ENCODE data around the gene THADA. TPM values are rescaled to one million over a fixed set of nuclear protein-coding genes. Genes with fewer than 3 reads are reported as not detected.
"Not testable (repeated sequence)": the region's sequence is repeated elsewhere in the genome, so short reads cannot be mapped to it uniquely, and the experiment has no call there.

THADA gene
- total RNA-seq, 3 donors from 2014 or later, result 50.3 to 60.4 (median 57.0) TPM

GRCh38 chr2:43453179-43454170, 142.4 kb downstream of the THADA start:
- peaks cover 2% of the 10 kb centered on the region for H3K4me1 Mint-ChIP-seq (ENCODE audit: low read depth)
- no peak for ATAC-seq
- H3K36me3 Mint-ChIP-seq (ENCODE audit: insufficient read depth), result peaks cover 38% of the 10 kb centered on the region
- H3K27me3 Mint-ChIP-seq (ENCODE audit: low read depth), result no peaks in the 10 kb centered on the region
- DNase-seq, result no peak
- H3K9me3 Mint-ChIP-seq, result peaks cover 3% of the 10 kb centered on the region
- H3K4me3 Mint-ChIP-seq, result no peak overlapping the region

- Mint-ChIP-seq H3K27me3 (ENCODE audit: low read depth) (no peaks in the 10 kb centered on the region), H3K4me3 (no peak overlapping the region), H3K4me1 (ENCODE audit: low read depth) (peaks cover 2% of the 10 kb centered on the region), H3K9me3 (peaks cover 3% of the 10 kb centered on the region), H3K36me3 (ENCODE audit: insufficient read depth) (peaks cover 37% of the 10 kb centered on the region)
- DNase-seq (no peak), ATAC-seq (no peak)
Measured at GRCh38 chr2:43452318-43452731, 143.5 kb downstream of the THADA start.

GRCh38 chr2:43450617-43451016, 145.2 kb downstream of the THADA start:
- H3K4me3 Mint-ChIP-seq, result no peak overlapping the region
- no peak for ATAC-seq
- DNase-seq, result no peak
- peaks cover 41% of the 10 kb centered on the region for H3K36me3 Mint-ChIP-seq (ENCODE audit: insufficient read depth)
- no peaks in the 10 kb centered on the region for H3K27me3 Mint-ChIP-seq (ENCODE audit: low read depth)
- peaks cover 2% of the 10 kb centered on the region for H3K4me1 Mint-ChIP-seq (ENCODE audit: low read depth)
- H3K9me3 Mint-ChIP-seq, result peaks cover 3% of the 10 kb centered on the region

- peaks cover 2% of the 10 kb centered on the region for H3K4me1 Mint-ChIP-seq (ENCODE audit: low read depth)
- H3K9me3 Mint-ChIP-seq, result peaks cover 3% of the 10 kb centered on the region
- no peak overlapping the region for H3K4me3 Mint-ChIP-seq
- peaks cover 45% of the 10 kb centered on the region for H3K36me3 Mint-ChIP-seq (ENCODE audit: insufficient read depth)
- H3K27me3 Mint-ChIP-seq (ENCODE audit: low read depth), result no peaks in the 10 kb centered on the region
- DNase-seq, result no peak
- no peak for ATAC-seq
Measured at GRCh38 chr2:43448822-43449110, 147.1 kb downstream of the THADA start.

- Mint-ChIP-seq H3K4me3 (no peak overlapping the region), H3K36me3 (ENCODE audit: insufficient read depth) (peaks cover 45% of the 10 kb centered on the region)
- DNase-seq, result no peak
Measured at GRCh38 chr2:43448011-43448821, 147.6 kb downstream of the THADA start.

DNA sequence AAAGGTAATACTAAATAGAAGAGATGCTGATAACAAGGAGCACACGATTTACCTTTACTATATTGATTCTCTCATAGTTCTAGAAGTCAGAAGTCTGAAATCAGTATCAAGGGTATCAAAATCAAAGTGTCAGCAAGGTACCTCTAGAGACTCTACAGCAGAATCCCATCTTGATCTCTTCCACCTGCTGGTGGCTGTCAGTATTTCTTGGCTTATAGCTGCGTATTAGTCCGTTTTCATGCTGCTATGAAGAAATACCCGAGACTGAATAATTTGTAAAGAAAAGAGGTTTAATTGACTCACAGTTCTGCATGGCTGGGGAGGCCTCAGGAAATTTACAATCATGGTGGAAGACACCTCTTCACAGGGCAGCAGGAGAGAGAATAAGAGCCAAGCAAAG, 149.1 kb downstream of the THADA start:
- not testable (repeated sequence) for H3K9me3 Mint-ChIP-seq; H3K27me3 Mint-ChIP-seq (ENCODE audit: low read depth); ATAC-seq; H3K4me3 Mint-ChIP-seq; H3K4me1 Mint-ChIP-seq (ENCODE audit: low read depth); DNase-seq
- peaks cover 44% of the 10 kb centered on the region for H3K36me3 Mint-ChIP-seq (ENCODE audit: insufficient read depth)

More at GRCh38 chr2:43448011-43448821, 147.6 kb downstream of the THADA start:
- ATAC-seq, result no peak
- H3K9me3 Mint-ChIP-seq, result peaks cover 3% of the 10 kb centered on the region
- H3K27me3 Mint-ChIP-seq (ENCODE audit: low read depth), result no peaks in the 10 kb centered on the region
- peaks cover 2% of the 10 kb centered on the region for H3K4me1 Mint-ChIP-seq (ENCODE audit: low read depth)

DNA sequence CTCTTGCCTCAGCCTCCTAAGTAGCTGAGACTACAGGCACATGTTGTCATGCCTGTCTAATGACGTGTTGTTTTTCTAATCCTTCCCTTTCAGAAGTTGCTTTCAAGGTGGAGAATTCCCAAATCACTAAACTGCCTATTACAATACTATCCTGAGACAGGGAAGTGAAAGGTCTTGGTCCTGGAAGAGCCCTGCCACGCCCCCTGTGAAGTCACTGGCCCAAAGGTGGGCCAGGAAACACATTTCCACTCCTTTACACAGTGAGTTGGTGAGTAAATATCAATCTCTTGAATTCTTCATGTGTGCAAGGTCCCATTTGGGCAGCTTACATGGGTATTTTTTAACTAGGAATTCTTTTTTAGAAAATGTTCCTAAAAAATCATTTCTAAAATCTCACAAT, 150.1 kb downstream of the THADA start:
- DNase-seq, result no peak

DNA sequence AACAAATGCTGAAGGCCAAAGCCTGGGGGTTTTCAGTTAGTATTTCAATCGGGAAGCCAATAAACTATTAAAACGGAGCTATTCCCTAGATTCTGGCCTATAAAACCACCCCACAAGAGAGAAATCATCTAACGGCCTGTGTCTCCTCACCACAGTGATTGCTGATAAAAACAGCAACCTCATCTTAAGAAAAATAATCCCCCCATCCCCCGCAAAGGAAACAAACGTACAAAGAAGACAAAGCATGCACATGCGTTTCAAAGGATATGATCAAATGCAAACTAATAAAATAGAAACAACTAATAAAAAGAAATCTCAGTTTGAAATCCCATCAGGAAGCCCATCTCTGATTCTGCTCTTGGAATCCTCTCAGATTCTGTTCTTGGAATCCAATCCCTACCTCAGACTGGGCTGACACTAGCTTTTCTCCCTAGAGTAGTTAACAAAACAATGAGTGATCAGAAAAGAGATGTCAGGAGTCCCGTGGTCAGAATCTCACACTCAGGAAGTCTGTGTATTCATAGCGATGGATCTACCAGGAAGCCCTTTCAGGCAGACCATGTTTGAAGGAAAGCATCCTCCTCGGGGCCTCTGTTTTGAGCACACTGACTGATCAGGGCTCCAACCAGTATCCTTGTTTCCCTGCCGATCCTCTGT, 150.7 kb downstream of the THADA start:
- DNase-seq (no peak), ATAC-seq (no peak)
- no peaks in the 10 kb centered on the region for H3K9me3 Mint-ChIP-seq
- peaks cover 39% of the 10 kb centered on the region for H3K36me3 Mint-ChIP-seq (ENCODE audit: insufficient read depth)
- H3K4me3 Mint-ChIP-seq, result no peak overlapping the region
- no peaks in the 10 kb centered on the region for H3K27me3 Mint-ChIP-seq (ENCODE audit: low read depth)
- H3K4me1 Mint-ChIP-seq (ENCODE audit: low read depth), result peaks cover 2% of the 10 kb centered on the region

More for the DNA sequence above, 150.1 kb downstream of the THADA start:
- H3K36me3 Mint-ChIP-seq (ENCODE audit: insufficient read depth), result peaks cover 43% of the 10 kb centered on the region
- H3K4me1 Mint-ChIP-seq (ENCODE audit: low read depth), result peaks cover 2% of the 10 kb centered on the region
- H3K27me3 Mint-ChIP-seq (ENCODE audit: low read depth), result no peaks in the 10 kb centered on the region
- H3K4me3 Mint-ChIP-seq, result no peak overlapping the region
- H3K9me3 Mint-ChIP-seq, result peaks cover 3% of the 10 kb centered on the region
- no peak for ATAC-seq

DNA sequence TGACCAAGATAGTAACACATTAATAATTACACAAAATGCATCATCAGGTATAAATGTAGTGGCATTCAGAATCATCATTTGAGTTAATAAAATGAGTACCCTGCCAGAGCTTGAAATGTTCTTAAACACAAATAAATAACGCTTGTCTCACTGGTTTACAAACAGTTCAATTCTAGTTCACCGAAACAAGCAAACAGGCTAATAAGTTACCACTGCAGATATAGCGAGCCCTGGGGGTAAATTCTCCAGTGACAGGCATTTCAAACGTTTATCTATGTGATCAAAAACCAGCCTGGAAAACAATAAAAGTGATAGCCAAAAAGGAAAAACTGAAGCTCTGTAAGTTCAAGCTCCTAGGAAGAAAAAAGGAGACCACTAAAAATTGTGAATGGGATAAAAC, 152.6 kb downstream of the THADA start:
- H3K36me3 Mint-ChIP-seq (ENCODE audit: insufficient read depth), result peaks cover 28% of the 10 kb centered on the region
- H3K4me3 Mint-ChIP-seq, result no peak overlapping the region
- ATAC-seq (no peak), DNase-seq (no peak)
- no peaks in the 10 kb centered on the region for H3K9me3 Mint-ChIP-seq
- peaks cover 2% of the 10 kb centered on the region for H3K4me1 Mint-ChIP-seq (ENCODE audit: low read depth)
- no peaks in the 10 kb centered on the region for H3K27me3 Mint-ChIP-seq (ENCODE audit: low read depth)

DNA sequence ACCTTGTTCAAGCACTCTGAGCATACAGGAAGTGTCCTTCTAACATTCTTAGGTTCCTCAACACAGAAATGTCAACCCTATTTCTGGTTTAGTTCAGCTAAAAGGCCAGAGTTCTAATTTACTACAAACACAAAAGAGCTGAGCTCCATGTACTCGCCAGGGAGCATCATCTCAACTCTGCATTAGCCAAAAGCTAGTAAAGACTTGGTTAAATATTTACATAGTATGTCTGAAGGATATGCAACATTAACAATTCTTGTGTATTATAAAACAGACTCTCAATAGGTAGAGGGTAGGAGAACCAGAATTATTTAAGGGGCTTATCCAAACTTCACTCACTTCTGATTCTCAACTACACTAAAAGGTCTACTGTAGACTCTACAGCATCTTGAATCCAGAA, 154.6 kb downstream of the THADA start:
- Mint-ChIP-seq H3K27me3 (ENCODE audit: low read depth) (no peaks in the 10 kb centered on the region), H3K9me3 (no peaks in the 10 kb centered on the region), H3K36me3 (ENCODE audit: insufficient read depth) (peaks cover 29% of the 10 kb centered on the region), H3K4me1 (ENCODE audit: low read depth) (peaks cover 2% of the 10 kb centered on the region), H3K4me3 (no peak overlapping the region)
- DNase-seq (no peak), ATAC-seq (no peak)

GRCh38 chr2:43438858-43439655, 156.8 kb downstream of the THADA start:
- ATAC-seq (no peak), DNase-seq (no peak)
- Mint-ChIP-seq H3K4me1 (ENCODE audit: low read depth) (peaks cover 2% of the 10 kb centered on the region), H3K4me3 (no peak overlapping the region), H3K36me3 (ENCODE audit: insufficient read depth) (peaks cover 24% of the 10 kb centered on the region), H3K27me3 (ENCODE audit: low read depth) (no peaks in the 10 kb centered on the region), H3K9me3 (no peaks in the 10 kb centered on the region)

GRCh38 chr2:43438342-43438741, 157.5 kb downstream of the THADA start:
- Mint-ChIP-seq H3K36me3 (ENCODE audit: insufficient read depth) (peaks cover 26% of the 10 kb centered on the region), H3K9me3 (no peaks in the 10 kb centered on the region), H3K4me3 (no peak overlapping the region), H3K27me3 (ENCODE audit: low read depth) (no peaks in the 10 kb centered on the region), H3K4me1 (ENCODE audit: low read depth) (peaks cover 2% of the 10 kb centered on the region)
- DNase-seq (no peak), ATAC-seq (no peak)

GRCh38 chr2:43437363-43437762, 158.5 kb downstream of the THADA start:
- H3K36me3 Mint-ChIP-seq (ENCODE audit: insufficient read depth), result peaks cover 26% of the 10 kb centered on the region
- no peaks in the 10 kb centered on the region for H3K9me3 Mint-ChIP-seq
- H3K4me3 Mint-ChIP-seq, result no peak overlapping the region
- DNase-seq (no peak), ATAC-seq (no peak)
- H3K4me1 Mint-ChIP-seq (ENCODE audit: low read depth), result peaks cover 2% of the 10 kb centered on the region
- no peaks in the 10 kb centered on the region for H3K27me3 Mint-ChIP-seq (ENCODE audit: low read depth)

DNA sequence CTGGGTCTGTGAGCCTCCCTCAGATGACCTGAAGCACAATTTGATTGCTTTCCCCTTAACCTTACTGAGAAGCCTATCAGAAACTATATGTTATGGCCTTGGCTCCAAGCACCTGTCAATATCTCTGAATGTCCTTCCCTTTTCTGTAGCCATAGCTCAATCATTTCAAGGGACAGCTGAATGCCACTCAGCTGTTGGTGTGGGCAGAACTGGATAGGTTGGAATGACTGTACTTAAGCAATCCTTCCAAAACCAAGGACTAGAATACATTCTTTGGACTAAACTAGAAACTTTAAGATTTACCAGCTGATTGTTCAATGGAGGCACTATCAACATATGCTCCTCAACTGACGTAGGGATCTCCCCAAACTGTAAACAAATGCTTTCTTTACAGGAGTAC, 159.4 kb downstream of the THADA start:
- no peak for ATAC-seq
- H3K27me3 Mint-ChIP-seq (ENCODE audit: low read depth), result no peaks in the 10 kb centered on the region
- no peak overlapping the region for H3K4me3 Mint-ChIP-seq
- H3K4me1 Mint-ChIP-seq (ENCODE audit: low read depth), result peaks cover 2% of the 10 kb centered on the region
- H3K36me3 Mint-ChIP-seq (ENCODE audit: insufficient read depth), result peaks cover 22% of the 10 kb centered on the region
- no peak for DNase-seq
- no peaks in the 10 kb centered on the region for H3K9me3 Mint-ChIP-seq

Data from activated T-cell treated with anti-CD3 and anti-CD28 coated beads, Interleukin-2, amount 50 U/mL, for 4 hours (primary cell).